HK-2 (cell line): ENCODE results near the gene ARTN.

ENCODE experiments used
- DNase-seq: peaks from one replicate; pipeline ENCODE4 v3.0.0-alpha.2; 2018; ENCODE audit not compliant: unreplicated experiment

The ARTN gene

GRCh38 chr1:43970502-43970901 is 36.9 kb downstream of the ARTN start:
- DNase-seq, result no peak

- no peak for DNase-seq
Observed at GRCh38 chr1:43970911-43971310, 37.3 kb downstream of the ARTN start.

GRCh38 chr1:43971336-43971980 is 37.9 kb downstream of the ARTN start:
- DNase-seq, result no peak

GRCh38 chr1:43973981-43974442 is 40.4 kb downstream of the ARTN start:
- no peak for DNase-seq

GRCh38 chr1:43974443-43975248 is 41.0 kb downstream of the ARTN start, which contains the start of gene ATP6V0B:
Gene ATP6V0B (plus strand): TSS chr1:43974960. CDS start chr1:43975041, 81 bp downstream.
- peak; percentile 96 for DNase-seq

GRCh38 chr1:43975249-43975961 is 41.8 kb downstream of the ARTN start:
- peak; percentile 39 for DNase-seq

GRCh38 chr1:43976045-43976444 is 42.4 kb downstream of the ARTN start:
- DNase-seq, result no peak

GRCh38 chr1:43976890-43977289 is 43.3 kb downstream of the ARTN start:
- no peak for DNase-seq

GRCh38 chr1:43977376-43978263 is 44.0 kb downstream of the ARTN start:
- no peak for DNase-seq

- no peak for DNase-seq
Observed at GRCh38 chr1:43978264-43978550, 44.6 kb downstream of the ARTN start.

- DNase-seq, result peak; percentile 44
Observed at GRCh38 chr1:43978551-43979260, 45.1 kb downstream of the ARTN start, which contains the start of gene B4GALT2. Gene B4GALT2 (plus strand): TSS chr1:43979210. CDS start chr1:43981161, 1,951 bp downstream.

- DNase-seq, result no peak
Observed at GRCh38 chr1:43979261-43979527, 45.6 kb downstream of the ARTN start.

- DNase-seq, result peak; percentile 68
Observed at GRCh38 chr1:43979528-43980254, 46.1 kb downstream of the ARTN start.

GRCh38 chr1:43980255-43981134 is 46.9 kb downstream of the ARTN start:
- no peak for DNase-seq

GRCh38 chr1:43981135-43981491 is 47.5 kb downstream of the ARTN start:
- no peak for DNase-seq

- DNase-seq, result no peak
Observed at GRCh38 chr1:43981636-43982035, 48.0 kb downstream of the ARTN start.

- no peak for DNase-seq
Observed at GRCh38 chr1:43982241-43982640, 48.6 kb downstream of the ARTN start.

GRCh38 chr1:43982808-43983207 is 49.2 kb downstream of the ARTN start:
- DNase-seq, result no peak

GRCh38 chr1:43983253-43983899 is 49.8 kb downstream of the ARTN start:
- DNase-seq, result no peak
